ENCODE data around the gene TRPV3. TPM values are rescaled to one million over a fixed set of nuclear protein-coding genes. Genes with fewer than 3 reads are reported as not detected.
A peak's percentile ranks its signal among the peaks of the same experiment; 100 is the strongest.

The TRPV3 gene
- 10 to 100 TPM in 3 of 4 donors, 1 to 10 TPM in 1; 5.0 to 39.1 (median 16.5) TPM for total RNA-seq

DNA sequence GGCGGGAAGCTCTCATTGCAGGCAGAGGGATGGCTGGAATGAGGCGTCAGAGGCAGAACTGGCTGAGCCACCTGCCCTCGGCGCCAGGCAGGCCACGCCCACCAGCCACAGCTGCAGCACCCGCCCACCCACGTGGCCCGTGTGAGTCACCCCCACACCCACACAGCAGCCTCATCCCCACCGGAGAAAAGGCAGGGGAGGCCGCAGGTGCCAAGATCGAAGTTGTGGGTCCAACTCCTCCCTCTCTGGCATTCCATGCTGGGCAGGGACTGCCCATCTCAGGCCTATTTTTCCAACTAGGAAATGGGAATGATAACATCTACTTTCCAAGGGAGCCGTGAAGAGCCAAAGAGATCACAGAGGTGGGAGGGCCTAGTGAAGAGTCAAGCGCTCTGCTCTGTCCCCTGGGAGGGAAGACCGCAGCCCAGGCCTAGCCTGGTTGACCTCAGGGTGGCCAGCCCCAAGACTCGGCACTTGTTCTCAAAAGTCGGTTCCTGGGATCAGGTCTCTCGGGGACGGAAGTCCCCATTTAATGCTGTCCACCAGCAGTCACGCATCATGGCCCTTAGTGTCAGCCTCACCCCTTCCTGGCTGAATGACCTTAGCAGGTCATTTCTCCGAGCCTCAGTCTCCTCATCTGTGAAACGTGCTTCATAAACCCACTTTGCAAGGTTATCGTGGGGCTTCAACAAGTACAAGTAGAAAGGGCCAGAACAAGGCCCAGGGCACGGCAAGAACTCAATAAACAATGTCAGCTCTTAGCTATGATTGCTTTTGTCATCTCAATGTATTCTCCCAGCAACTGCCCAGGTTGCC lies at the start of gene TRPV3:
Gene TRPV3, minus strand, starts transcription at position 45 of the 816 bp plus-strand sequence. CDS start 2,962 bp downstream, outside the sequence.
- TF ChIP-seq, protein P1, sequence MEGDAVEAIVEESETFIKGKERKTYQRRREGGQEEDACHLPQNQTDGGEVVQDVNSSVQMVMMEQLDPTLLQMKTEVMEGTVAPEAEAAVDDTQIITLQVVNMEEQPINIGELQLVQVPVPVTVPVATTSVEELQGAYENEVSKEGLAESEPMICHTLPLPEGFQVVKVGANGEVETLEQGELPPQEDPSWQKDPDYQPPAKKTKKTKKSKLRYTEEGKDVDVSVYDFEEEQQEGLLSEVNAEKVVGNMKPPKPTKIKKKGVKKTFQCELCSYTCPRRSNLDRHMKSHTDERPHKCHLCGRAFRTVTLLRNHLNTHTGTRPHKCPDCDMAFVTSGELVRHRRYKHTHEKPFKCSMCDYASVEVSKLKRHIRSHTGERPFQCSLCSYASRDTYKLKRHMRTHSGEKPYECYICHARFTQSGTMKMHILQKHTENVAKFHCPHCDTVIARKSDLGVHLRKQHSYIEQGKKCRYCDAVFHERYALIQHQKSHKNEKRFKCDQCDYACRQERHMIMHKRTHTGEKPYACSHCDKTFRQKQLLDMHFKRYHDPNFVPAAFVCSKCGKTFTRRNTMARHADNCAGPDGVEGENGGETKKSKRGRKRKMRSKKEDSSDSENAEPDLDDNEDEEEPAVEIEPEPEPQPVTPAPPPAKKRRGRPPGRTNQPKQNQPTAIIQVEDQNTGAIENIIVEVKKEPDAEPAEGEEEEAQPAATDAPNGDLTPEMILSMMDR (IDR thresholded peaks at IDR 0.05): no peak
- peak in 1 of 2 donors; percentile 25 for TF ChIP-seq POLR2A (IDR thresholded peaks at IDR 0.05)
- DNase-seq: peak; percentile 80 to 92 (median 90)
- H3K27ac ChIP-seq: peak within 1 kb of the TSS; percentile 66 to 77 (median 74)

DNA sequence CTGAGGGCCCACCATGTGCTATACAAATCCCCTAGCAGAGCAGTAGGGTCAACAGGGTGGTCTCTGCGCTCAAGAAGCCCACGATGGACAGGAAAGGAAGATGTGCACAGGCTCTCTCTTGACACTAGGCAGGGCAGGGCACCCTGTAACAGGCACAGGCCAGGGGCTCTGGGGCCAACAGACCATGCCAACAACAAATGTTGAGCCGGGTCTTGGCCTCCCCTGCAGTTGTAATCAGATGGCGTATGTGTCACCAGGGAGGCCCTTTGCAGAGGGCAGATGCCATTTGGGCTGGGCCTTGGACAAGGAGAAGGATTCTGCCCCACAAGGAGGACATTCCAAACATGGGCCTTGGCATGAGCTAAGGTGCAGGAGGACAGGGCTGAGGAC lies 46.3 kb upstream of the TRPV3 start:
- no peak for TF ChIP-seq POLR2A (IDR thresholded peaks at IDR 0.05)
- TF ChIP-seq, protein P1 (IDR thresholded peaks at IDR 0.05): no peak
- Histone ChIP-seq H3K27me3 (no peaks in the 10 kb centered on the region), H3K4me3 (no peak overlapping the region), H3K27ac (no peak overlapping the region), H3K9me3 (no peaks in the 10 kb centered on the region), H3K4me1 (no peaks in the 10 kb centered on the region), H3K36me3 (peaks cover 0 to 27% (median 0%) of the 10 kb centered on the region in 3 donors)
- no peak for DNase-seq

More for the DNA sequence above, at the start of gene TRPV3:
- Histone ChIP-seq H3K36me3 (no peaks in the 10 kb centered on the region), H3K27me3 (no peaks in the 10 kb centered on the region), H3K4me1 (peaks cover 0 to 15% (median 7%) of the 10 kb centered on the region in 4 donors), H3K9me3 (no peaks in the 10 kb centered on the region), H3K4me3 (peak within 1 kb of the TSS in 2 of 4 donors; percentile 31 to 39)

DNA sequence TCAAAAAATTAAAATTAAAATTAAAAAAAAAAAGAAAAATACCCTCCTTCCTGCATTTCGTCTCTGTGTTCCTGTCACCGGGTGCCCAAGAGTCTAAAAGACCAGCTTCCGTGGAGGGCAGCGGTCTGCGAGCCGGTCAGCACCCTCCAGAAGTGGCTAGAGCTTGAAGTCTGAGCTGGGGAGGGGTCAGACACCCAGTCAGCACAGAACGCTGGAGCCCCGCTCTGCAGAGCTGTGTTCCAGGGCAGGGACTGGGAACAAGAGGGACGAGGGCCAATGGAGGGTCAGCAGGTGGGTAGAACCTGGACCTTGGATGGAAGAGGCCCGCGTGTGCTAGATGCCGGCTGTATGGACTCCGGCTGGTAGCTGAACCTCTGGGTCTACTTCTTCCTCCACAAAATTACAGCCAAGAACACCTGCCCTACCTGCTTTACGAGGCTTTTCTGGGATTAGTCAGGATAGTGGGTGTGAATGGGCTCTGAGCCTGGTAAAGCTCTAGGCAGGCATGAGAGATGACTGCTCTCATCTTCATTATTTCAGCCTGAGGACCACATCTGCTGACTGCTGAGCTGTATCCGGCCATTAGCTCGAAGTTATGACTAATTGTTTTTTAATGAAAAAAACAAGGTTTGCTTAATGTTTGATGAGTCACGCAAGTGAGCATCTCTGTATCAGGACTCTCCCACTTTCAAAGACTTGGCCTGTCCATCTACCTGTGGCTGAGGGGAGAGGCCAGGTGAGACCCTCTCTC lies 45.7 kb upstream of the TRPV3 start:
- no peaks in the 10 kb centered on the region for H3K9me3 ChIP-seq
- no peak for DNase-seq
- no peak overlapping the region for H3K4me3 ChIP-seq
- H3K36me3 ChIP-seq: peaks cover 0 to 21% (median 0%) of the 10 kb centered on the region in 3 donors
- TF ChIP-seq POLR2A (IDR thresholded peaks at IDR 0.05): no peak
- TF ChIP-seq, protein P1 (IDR thresholded peaks at IDR 0.05): no peak
- H3K27me3 ChIP-seq: no peaks in the 10 kb centered on the region
- no peaks in the 10 kb centered on the region for H3K4me1 ChIP-seq
- no peak overlapping the region for H3K27ac ChIP-seq

DNA sequence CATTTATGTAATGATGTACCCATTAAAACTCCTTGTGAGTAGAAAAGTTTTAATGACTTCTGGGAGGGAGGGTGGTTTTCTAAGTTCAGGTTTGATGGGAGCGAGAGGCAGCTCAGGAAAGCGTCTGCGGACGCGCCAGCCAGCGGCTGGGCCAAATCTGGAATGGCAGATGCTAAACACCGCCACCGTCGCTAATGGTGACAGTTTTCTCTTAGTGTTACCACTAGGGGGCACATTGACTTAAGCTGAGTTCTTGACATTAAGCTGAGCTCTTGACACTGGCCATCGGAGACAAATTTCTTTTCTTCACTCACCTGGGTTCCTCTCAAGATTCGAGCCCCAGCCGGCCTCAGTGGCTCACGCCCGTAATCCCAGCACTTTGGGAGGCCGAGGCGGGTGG lies 44.9 kb upstream of the TRPV3 start:
- Histone ChIP-seq H3K27ac (no peak overlapping the region), H3K36me3 (peaks cover 0 to 16% (median 0%) of the 10 kb centered on the region in 3 donors), H3K27me3 (no peaks in the 10 kb centered on the region), H3K4me1 (no peaks in the 10 kb centered on the region), H3K9me3 (no peaks in the 10 kb centered on the region), H3K4me3 (no peak overlapping the region)
- no peak for TF ChIP-seq POLR2A (IDR thresholded peaks at IDR 0.05)
- TF ChIP-seq, protein P1 (IDR thresholded peaks at IDR 0.05): peak; percentile 19 to 52 (median 45)
- peak in 1 of 3 donors; percentile 57 for DNase-seq

DNA sequence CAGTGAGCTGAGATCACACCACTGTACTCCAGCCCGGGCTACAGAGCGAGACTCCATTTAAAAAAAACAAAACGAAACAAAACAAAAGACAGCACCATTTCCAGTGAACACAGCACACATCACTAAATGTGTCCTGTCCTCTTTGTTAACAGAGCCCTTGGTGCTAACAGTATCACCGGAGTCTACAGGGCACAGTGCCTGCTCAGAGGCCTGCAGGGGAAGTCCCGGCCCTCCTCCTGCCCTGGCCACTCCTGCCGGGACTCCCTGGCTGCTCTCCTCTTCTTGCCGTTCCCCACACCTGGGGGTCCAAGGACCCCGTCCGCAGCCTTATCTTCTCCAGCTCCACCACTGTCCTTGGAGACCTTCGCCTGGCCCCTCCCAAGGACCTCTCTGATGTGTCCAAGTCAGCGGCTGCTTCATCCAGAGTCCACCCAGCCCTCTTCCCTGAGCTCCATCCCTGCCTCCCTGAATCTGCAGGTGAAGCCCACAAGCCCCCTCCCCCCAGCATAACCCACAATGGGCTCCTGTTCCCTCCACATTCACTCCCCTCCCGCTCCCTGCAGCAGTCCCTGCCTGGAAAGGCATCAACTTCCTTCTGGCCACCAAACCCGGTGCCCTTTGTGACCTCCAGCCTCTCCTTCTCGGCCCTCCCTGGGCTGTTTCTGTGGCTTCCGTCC lies 43.1 kb upstream of the TRPV3 start:
- Histone ChIP-seq H3K27ac (no peak overlapping the region), H3K9me3 (no peaks in the 10 kb centered on the region), H3K36me3 (peaks cover 0 to 3% (median 0%) of the 10 kb centered on the region in 3 donors), H3K4me3 (no peak overlapping the region), H3K27me3 (no peaks in the 10 kb centered on the region), H3K4me1 (no peaks in the 10 kb centered on the region)
- TF ChIP-seq, protein P1 (IDR thresholded peaks at IDR 0.05): no peak
- no peak for TF ChIP-seq POLR2A (IDR thresholded peaks at IDR 0.05)
- no peak for DNase-seq

Measured in Peyer's patch (tissue), 4 donors.